HG03108 (cell line): ENCODE measurements around the gene CFAP410.
A peak's percentile ranks its signal among the peaks of the same experiment; 100 is the strongest.

Experiments used
- ATAC-seq: cut with Tn5 transposase; IDR thresholded peaks from one replicate; pipeline ENCODE4 v1.9.1; 2021; ENCODE audit warnings: moderate library complexity; ENCODE audit not compliant: unreplicated experiment

Gene CFAP410

DNA sequence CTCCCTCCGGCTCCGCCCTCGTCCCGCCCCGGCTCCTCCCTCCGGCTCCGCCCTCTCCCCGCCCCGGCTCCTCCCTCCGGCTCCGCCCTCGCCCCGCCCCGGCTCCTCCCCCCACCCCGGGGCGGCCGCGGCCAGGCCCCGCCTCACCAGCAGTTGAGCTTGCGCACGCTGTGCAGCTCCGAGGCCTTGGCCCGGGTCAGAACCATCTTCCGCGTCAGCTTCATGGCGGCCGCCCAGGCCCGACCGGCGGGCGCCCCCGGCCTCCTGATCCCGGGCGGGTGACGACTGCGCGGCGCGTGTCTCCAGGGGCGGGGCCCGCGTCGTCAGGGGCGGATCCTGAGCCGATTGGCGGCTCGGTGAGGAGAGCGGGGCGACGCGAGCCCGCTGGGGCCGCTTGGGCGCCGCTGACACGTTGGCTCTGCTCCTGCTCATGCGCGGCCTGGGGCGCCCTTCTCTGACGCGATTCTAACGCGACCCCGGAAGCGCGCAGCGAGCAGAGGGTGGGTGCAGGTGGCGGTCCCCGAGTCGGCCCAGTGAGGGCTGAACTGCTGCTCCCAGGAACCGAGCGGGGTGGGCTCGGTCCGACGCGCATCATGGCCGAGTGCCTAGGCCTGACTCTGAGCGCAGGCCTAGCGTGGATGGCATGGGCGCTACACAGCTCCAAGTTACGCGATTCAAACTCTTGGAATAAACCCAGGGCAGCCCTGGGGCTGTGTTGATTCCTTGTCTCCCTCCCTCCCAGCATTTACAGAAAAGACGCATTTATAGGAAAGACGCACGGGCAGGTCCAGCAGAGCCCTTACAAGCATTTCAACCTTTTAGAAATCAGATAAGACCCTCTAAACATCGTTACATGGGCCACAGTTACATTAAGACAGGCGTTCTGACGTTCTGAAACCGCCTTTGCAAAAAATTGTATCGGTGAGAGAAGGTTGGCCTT, at the start of gene CFAP410:
Gene CFAP410, minus strand, starts transcription at position 420 of the 940 bp plus-strand sequence. Its CDS starts 196 bp downstream, at position 224.
- ATAC-seq: peak; percentile 85

DNA sequence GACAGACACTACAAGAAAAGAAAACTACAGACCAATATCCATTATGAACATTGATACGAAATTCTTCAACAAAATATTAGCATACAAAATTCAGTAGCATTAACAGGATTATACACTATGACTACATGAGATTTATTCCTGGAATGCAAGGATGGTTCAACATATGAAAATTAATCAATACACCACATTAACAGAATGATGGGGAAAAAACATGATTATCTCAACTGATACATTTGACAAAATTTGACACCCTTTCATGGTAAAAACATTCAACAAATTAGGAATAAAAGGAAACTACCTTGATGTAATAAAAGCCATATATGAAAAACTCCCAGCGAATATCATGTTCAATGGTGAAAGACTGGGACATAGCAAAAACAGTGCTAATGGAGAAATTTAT, 45.8 kb upstream of the CFAP410 start:
- ATAC-seq: no peak

DNA sequence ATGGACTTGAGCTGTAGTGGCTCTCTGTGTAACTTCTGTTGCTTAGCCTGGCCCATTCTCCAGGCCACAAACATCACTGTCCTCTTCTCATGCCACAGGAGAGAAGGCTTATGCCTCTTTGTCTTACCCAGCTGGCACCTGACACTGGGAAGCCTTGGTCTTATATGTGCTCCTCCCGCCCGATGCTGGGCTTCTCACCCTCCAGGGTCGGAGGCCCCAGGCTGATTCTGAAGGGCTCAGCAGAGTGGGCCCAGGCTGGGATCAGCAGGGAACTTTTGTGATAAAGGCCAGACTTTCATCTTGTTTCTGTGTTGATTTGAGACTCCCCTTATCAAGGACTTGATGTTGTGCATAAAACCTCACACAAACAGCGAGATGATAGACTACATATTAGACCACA, 44.0 kb upstream of the CFAP410 start:
- ATAC-seq: no peak

- no peak for ATAC-seq
Measured at GRCh38 chr21:44382536-44382935, 43.3 kb upstream of the CFAP410 start.

DNA sequence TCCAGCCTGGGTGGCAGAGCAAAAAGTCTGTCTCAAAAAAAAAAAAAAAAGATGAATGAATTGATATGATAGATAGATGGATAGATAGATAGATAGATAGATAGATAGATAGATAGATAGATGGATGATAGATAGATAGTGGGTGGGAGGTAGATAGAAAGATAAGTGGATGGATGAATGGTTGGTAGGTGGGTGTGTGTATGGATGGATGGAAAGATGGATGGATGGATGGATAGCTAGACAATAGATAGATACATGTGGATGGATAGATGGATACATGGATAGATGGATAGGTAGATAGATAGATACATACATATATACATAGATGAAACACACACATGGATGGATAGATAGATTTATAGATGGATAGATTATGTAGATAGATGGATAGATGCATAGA, 42.7 kb upstream of the CFAP410 start:
- no peak for ATAC-seq

DNA sequence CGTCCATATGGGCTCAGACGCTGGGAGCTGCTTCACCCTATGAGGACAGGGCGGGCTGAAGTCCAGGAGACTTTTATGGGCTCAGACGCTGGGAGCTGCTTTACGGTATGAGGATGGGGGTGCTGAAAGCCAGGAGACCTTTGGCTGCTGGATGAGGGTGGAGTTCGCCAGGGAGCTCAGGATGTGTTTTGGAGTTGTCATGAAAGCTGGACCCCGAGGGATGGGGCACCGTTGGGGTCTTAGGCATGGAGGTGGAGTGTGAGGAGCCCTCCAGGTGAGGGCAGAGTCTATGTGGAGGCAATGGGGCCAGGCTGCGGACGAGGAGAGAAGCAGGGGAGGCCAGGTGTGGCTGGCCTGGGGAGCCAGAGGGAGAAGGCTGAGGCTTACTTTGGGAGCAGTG, 41.7 kb upstream of the CFAP410 start:
- ATAC-seq: no peak

- no peak for ATAC-seq
Measured at GRCh38 chr21:44379991-44380865, 41.0 kb upstream of the CFAP410 start.

GRCh38 chr21:44379515-44379848, 40.3 kb upstream of the CFAP410 start:
- ATAC-seq: no peak

GRCh38 chr21:44378646-44379514, 39.7 kb upstream of the CFAP410 start:
- ATAC-seq: no peak

GRCh38 chr21:44377922-44378645, 38.9 kb upstream of the CFAP410 start:
- no peak for ATAC-seq

- no peak for ATAC-seq
Measured at GRCh38 chr21:44377201-44377921, 38.2 kb upstream of the CFAP410 start.

DNA sequence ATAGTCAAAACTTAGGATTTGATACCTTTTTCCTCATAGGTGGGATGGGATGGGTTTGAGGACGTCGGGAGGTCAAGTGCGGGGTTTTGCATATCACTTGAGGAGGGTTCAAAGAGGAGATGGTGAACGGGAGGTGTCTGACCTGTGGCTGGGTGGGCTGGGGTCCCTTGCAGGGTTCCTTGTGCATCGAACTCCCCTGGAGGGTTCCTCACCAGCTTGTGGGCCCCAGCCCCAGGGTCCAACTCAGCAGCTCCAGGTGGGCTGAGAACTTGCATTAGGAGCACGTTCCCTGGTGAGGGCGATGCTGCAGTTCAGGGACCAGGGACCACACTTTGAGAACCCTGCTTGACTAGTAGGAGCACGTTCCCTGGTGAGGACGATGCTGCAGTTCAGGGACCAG, 37.4 kb upstream of the CFAP410 start:
- no peak for ATAC-seq

- no peak for ATAC-seq
Measured at GRCh38 chr21:44375761-44376241, 36.6 kb upstream of the CFAP410 start.

DNA sequence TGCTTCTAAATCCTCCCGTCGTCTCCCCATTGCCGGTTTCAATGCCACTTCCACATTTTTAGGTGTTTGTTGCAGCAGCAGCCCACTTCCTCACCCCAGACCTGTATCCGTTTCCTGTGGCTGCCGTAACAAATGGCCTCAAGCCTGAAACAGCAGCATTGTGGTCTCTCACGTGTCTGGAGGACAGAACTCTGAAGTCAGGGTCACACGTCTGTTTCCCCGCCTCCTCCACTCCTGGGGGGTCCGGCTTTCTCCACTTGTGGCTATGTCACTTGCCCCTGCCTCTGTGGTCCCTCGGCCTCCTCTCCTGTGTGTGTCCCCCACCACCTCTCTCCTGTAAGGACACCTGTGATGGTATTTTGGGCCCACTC, 36.1 kb upstream of the CFAP410 start:
- no peak for ATAC-seq

DNA sequence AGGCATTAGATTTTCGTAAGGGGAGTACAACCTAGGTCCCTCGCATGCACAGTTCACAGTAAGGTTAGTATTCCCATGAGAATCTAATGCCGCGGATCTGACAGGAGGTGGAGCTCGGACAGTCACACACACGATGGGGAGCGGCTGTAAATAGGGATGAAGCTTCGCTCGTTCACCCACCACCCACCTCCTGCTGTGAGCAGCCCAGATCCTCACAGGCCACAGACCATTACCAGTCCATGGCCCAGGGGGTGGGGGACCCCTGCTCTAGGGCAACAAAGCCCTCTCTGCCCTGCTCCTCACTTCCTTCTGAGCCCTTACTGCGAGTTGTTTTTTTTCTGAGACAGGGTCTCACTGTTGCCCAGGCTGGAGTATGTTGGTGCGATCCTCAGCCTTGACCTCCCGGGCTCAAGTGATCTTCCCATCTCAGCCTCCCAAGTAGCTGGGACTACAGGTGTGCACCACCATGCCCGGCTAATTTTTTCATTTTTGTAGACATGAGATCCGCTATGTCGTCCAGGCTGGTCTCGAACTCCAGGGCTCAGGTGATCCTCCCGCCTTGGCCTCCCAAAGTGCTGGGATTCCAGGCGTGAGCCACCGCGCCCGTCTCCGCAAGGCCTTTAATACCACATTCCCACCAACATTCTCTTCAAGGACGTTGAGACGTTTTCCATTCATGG, 35.6 kb upstream of the CFAP410 start:
- ATAC-seq: no peak

GRCh38 chr21:44372616-44373015, 33.4 kb upstream of the CFAP410 start:
- ATAC-seq: no peak

DNA sequence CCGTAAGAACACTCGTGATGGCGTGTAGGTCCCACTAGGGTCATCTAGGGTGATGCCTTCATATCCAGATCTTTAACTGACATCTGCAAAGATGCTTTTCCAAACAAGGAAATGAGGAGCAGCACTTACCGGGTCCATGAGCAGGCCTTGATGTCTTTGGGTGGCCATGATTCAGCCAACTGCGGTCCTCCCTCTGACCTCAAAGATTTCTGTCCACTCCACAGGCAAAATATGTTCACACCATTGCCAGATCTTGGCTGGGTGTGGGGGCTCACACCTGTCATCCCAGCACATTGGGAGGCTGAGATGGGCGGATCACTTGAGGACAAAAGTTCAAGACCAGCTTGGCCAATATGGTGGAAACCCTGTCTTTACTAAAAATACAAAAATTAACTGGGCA, 32.4 kb upstream of the CFAP410 start:
- no peak for ATAC-seq

- ATAC-seq: no peak
Measured at GRCh38 chr21:44370786-44371410, 31.7 kb upstream of the CFAP410 start.
